Pancreas (tissue), 10 donors: ENCODE data around the gene SRRM3. TPM values are rescaled to one million over a fixed set of nuclear protein-coding genes. Genes with fewer than 3 reads are reported as not detected.
A peak's percentile ranks its signal among the peaks of the same experiment; 100 is the strongest.
"Not testable (repeated sequence)": the region's sequence is repeated elsewhere in the genome, so short reads cannot be mapped to it uniquely, and the experiment has no call there.

ENCODE experiments used
- ATAC-seq, 4 donors: fragments of 200-7000 bp; cut with Tn5 transposase; one replicate each; pipeline versions ENCODE4 v1.8.0 to v1.9.1; 2020; ENCODE audit warnings: mild to moderate bottlenecking in 4 of 4, moderate library complexity in 4 of 4
- DNase-seq, 6 donors: peaks; one replicate each; pipeline ENCODE4 v3.0.0-alpha.2; 2020
- FAIRE-seq: peaks from 2 replicates; lab custom pipeline; 2012; peaks lifted over from hg19 to GRCh38; lab: Jason Lieb, UNC
- H3K27ac ChIP-seq, 4 donors: fragments of 200-600 bp; sonication (generic); 1 replicate in 3 of 4; 2 replicates in 1 of 4; pipeline versions ENCODE4 v1.5.0 to v1.8.0; 2020
- H3K27me3 ChIP-seq, 4 donors: fragments of 200-600 bp; one replicate each; pipeline ENCODE4 v1.8.0; 2021
- H3K36me3 ChIP-seq, 3 donors: fragments of 200-600 bp; sonication (generic) in 1 of 3; one replicate each; pipeline versions ENCODE4 v1.5.0 to v1.8.0; 2020 to 2021
- H3K4me1 ChIP-seq, 3 donors: fragments of 200-600 bp; one replicate each; pipeline ENCODE4 v1.8.0; 2021
- H3K4me3 ChIP-seq, 4 donors: fragments of 200-600 bp; sonication (generic) in 2 of 4; one replicate each; pipeline versions ENCODE4 v1.5.0 to v1.8.0; 2020 to 2021
- H3K9me3 ChIP-seq, 4 donors: fragments of 200-600 bp; one replicate each; pipeline ENCODE4 v1.8.0; 2021
- whole genome bisulfite sequencing, 2 donors: extraction: QIAGEN DNeasy Blood & Tissue Kit; methylation state at CpG; one replicate each; pipeline ENCODE4 v1.1.7; 2013; 5-methylcytosine and 5-hydroxymethylcytosine counted together
- intact Hi-C, 3 donors: fragments of 100-400 bp; cut with DNase I; formaldehyde crosslinking; loops; one replicate each; pipeline versions ENCODE4 v1.11.1 to v1.14.2; 2022
- polyA plus RNA-seq, 2 donors: library from polyadenylated mRNA; stranded (reverse); fragments of 200-250 nt; gene quantifications; one replicate each; pipeline ENCODE4 v1.2.3, GENCODE V29; 2013
- total RNA-seq, 6 donors: library from RNA; stranded (reverse); fragmentation: NEBNext Ultra II Directional in 4 of 6; extraction: Animal tissue kit (Norgen Biotek cat#: 25700) in 4 of 6; gene quantifications; one replicate each; pipeline versions ENCODE4 v1.2.1 to v1.2.4, GENCODE V29; 2021 to 2023
- TF ChIP-seq, protein P1 (sequence below), 4 donors: fragments of 200-600 bp; sonication (generic) in 3 of 4; IDR thresholded peaks; one replicate each; pipeline versions ENCODE4 v1.5.0 to v1.8.0; 2021; ENCODE audit warnings: antibody characterized with exemption in 4 of 4
- donor health status: healthy with polysubstance abuse.
- donor health status: DM: no; HTN: no; CAD: no; lungs with moderate emphysema.
- donor health status: DM: no; HTN: no; CAD: no.
- donor health status: control.
- donor health status: control.
- donor health status: Bipolar disorder and iron deficiency.
- donor health status: DM: yes; HTN: yes; CAD: no.
- donor health status: DM: no; HTN: no; CAD: no.
- donor health status: DM: no; HTN: no; CAD: no.
- donor health status: DM: yes; HTN: yes; CAD: no.

SRRM3 gene
- total and polyA plus RNA-seq, 8 donors = 1.2 to 10.4 (median 2.0) TPM

DNA sequence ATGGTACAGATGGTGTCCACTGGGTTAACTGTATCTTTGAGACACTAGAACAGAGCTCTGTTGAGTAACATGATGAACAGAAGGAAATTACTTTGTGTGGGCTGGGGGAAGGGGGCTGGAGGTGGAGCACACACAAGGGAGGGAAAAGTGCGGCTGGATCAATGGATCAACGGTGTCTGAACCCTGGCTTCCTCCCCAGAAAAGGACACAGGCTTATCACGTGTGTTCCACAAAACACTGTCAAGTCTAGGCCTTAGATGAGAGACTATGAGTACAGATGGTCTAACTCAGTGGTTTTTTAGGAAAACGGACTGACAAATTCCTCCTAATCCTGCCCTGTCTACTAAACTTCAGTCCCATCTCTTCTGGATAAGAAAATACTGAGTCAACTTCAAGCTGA lies 128.6 kb downstream of the SRRM3 start:
- no peak overlapping the region for H3K27ac ChIP-seq
- H3K27me3 ChIP-seq = no peaks in the 10 kb centered on the region
- H3K4me3 ChIP-seq = no peak overlapping the region
- peaks cover 19 to 34% (median 33%) of the 10 kb centered on the region in 3 donors for H3K4me1 ChIP-seq
- H3K36me3 ChIP-seq = peaks cover 0 to 13% (median 9%) of the 10 kb centered on the region in 3 donors
- no peaks in the 10 kb centered on the region for H3K9me3 ChIP-seq
- TF ChIP-seq, protein P1, sequence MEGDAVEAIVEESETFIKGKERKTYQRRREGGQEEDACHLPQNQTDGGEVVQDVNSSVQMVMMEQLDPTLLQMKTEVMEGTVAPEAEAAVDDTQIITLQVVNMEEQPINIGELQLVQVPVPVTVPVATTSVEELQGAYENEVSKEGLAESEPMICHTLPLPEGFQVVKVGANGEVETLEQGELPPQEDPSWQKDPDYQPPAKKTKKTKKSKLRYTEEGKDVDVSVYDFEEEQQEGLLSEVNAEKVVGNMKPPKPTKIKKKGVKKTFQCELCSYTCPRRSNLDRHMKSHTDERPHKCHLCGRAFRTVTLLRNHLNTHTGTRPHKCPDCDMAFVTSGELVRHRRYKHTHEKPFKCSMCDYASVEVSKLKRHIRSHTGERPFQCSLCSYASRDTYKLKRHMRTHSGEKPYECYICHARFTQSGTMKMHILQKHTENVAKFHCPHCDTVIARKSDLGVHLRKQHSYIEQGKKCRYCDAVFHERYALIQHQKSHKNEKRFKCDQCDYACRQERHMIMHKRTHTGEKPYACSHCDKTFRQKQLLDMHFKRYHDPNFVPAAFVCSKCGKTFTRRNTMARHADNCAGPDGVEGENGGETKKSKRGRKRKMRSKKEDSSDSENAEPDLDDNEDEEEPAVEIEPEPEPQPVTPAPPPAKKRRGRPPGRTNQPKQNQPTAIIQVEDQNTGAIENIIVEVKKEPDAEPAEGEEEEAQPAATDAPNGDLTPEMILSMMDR (IDR thresholded peaks at IDR 0.05) = no peak
- ATAC-seq (no peak), FAIRE-seq (no peak), DNase-seq (no peak)
- 38 to 55% methylated on average over 4 of the region's 4 CpGs for WGBS, 2 donors
- intact Hi-C loops = no loop called here

DNA sequence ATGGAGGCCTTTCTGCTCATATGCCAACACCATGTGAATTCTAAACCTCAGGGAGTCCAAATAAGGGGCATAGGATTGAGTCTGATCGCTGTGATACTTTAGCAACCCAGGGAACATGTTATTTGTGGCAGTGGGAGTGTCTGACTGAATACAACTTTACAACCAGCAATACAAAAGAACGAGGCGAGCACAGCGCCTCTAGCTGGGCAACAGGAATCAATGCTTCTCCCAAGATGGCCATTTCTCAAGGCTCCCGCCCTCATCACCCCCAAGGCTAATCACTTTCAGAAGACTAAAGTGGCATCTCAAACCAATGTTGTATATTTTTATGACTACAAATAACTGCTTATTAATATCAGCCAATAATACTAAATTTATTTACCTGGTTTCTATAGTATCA lies 129.0 kb downstream of the SRRM3 start:
- Histone ChIP-seq H3K4me3 (no peak overlapping the region), H3K4me1 (peaks cover 19 to 34% (median 33%) of the 10 kb centered on the region in 3 donors), H3K27ac (no peak overlapping the region), H3K27me3 (no peaks in the 10 kb centered on the region), H3K36me3 (peaks cover 0 to 13% (median 9%) of the 10 kb centered on the region in 3 donors), H3K9me3 (no peaks in the 10 kb centered on the region)
- TF ChIP-seq, protein P1 (IDR thresholded peaks at IDR 0.05) = no peak
- 87 to 93% methylated on average over 5 of the region's 5 CpGs for WGBS, 2 donors
- DNase-seq (no peak), FAIRE-seq (no peak), ATAC-seq (no peak)
- intact Hi-C loops = no loop called here

DNA sequence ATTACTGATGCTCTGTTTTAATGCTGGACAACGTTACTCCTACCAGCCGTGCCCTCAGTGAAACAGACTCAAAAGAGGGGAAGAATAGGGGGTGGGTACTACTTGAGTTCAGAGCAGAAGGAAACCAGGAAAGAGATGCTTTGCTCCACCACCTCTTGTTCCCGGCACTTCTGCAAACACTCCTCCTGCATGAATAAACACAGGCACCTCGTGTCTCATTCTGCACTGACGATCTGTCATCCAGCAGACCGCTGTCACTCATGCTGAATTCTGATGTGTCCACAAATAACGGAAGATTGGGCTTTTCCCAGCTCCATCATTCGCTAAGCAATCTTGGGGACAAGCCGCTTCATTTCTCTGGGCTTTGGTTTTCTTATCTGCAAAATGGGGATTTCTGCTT lies 130.4 kb downstream of the SRRM3 start:
- H3K4me1 ChIP-seq = peaks cover 12 to 23% (median 23%) of the 10 kb centered on the region in 3 donors
- intact Hi-C loops = no loop called here
- TF ChIP-seq, protein P1 (IDR thresholded peaks at IDR 0.05) = no peak
- no peak overlapping the region for H3K4me3 ChIP-seq
- peaks cover 0 to 9% (median 9%) of the 10 kb centered on the region in 3 donors for H3K36me3 ChIP-seq
- H3K9me3 ChIP-seq = no peaks in the 10 kb centered on the region
- WGBS, 2 donors = 61 to 63% methylated on average over 9 of the region's 9 CpGs
- ATAC-seq = no peak
- H3K27ac ChIP-seq = no peak overlapping the region
- H3K27me3 ChIP-seq = no peaks in the 10 kb centered on the region
- FAIRE-seq = no peak
- DNase-seq = no peak

DNA sequence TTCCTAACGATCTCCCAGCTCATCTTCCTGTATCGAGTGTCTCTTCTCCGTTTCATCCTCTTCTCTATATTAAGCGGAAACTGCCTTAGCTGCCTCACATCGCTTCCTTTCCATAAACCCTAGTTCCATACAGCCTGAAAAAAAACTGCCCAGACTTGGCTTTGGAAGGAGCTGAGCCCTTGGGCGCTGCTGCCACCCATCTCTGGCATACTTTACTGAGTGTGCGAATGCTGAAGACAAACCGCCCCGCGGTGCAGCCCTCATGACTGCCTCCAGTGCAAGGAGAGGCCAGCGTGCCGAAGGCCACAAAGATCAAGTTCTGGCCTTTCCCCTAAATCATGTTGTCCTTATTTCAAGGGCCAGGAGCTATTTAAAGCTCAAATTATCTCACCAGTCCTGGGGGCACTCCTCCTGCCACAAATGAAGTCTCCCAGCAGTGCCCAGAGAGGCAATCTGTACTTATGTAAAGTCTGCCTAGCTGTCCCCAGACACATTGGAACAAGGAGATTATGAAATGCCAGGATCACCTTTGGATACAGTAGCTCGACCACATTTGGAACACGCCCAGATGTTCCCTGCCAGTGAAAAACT lies 131.9 kb downstream of the SRRM3 start:
- 39 to 46% methylated on average over 14 of the region's 14 CpGs for WGBS, 2 donors
- Histone ChIP-seq H3K36me3 (peaks cover 0 to 9% (median 9%) of the 10 kb centered on the region in 3 donors), H3K4me1 (peaks cover 12 to 25% (median 16%) of the 10 kb centered on the region in 3 donors), H3K4me3 (no peak overlapping the region), H3K9me3 (no peaks in the 10 kb centered on the region), H3K27ac (peak overlapping the region in 3 of 4 donors; percentile 28 to 51 (median 49)), H3K27me3 (no peaks in the 10 kb centered on the region)
- ATAC-seq = peak; percentile 57 to 79 (median 71)
- no peak for FAIRE-seq
- peak in 2 of 6 donors; percentile 22 to 31 for DNase-seq
- TF ChIP-seq, protein P1 (IDR thresholded peaks at IDR 0.05) = no peak
- intact Hi-C loops = no loop called here

DNA sequence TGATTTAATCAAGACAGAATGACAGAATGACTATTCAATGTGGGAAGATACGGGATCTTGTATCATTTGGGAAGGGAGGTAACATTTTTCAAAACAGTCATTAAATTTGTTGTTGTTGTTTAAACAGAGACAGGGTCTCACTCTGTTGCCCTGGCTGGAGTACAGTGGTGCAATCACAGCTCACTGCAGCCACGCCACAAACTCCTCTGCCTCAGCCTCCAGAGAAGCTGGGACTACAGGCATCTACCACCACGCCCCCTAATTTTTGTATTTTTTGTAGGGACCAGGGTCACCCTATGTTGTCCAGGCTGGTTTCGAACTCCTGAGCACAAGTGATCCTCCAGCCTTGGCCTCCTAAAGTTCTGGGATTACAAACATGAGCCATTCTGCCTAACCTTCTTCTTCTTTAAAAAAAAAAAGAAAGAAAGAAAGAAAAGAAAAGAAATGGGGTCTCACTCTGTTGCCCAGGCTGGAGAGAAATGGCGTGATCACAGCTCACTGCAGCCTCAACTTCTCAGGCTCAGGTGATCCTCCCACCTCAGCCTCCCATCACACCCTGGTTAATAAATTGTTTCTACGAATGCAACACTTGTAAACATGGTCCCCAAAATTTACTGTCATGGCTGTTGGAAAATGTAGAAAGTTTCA lies 132.7 kb downstream of the SRRM3 start:
- H3K9me3 ChIP-seq = no peaks in the 10 kb centered on the region
- peaks cover 0 to 4% (median 3%) of the 10 kb centered on the region in 3 donors for H3K36me3 ChIP-seq
- TF ChIP-seq, protein P1 (IDR thresholded peaks at IDR 0.05) = no peak
- DNase-seq (no peak), FAIRE-seq (no peak), ATAC-seq (no peak)
- no peak overlapping the region for H3K4me3 ChIP-seq
- H3K4me1 ChIP-seq = peaks cover 12 to 29% (median 16%) of the 10 kb centered on the region in 3 donors
- 82 to 90% methylated on average over 6 of the region's 6 CpGs for WGBS, 2 donors
- H3K27ac ChIP-seq = peak overlapping the region in 2 of 4 donors; percentile 49 to 51
- intact Hi-C loops = no loop called here
- H3K27me3 ChIP-seq = no peaks in the 10 kb centered on the region

DNA sequence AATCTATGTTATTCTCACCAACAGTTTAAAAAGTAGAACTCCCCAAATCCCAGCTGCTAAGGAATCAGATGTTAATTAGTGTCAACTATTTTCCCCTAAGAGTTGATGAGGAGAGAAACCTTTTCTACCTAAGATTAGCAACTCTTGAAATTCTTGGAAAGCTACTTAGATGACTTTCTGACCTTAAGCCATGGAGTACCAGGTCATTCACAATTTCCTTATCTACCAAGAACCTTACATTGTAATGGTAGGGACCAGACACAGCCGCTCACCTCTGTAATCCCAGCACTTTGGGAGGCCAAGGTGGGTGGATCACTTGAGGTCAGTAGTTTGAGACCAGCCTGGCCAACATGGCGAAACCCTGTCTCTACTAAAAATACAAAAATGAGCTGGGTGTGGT lies 133.7 kb downstream of the SRRM3 start:
- H3K4me1 ChIP-seq = peaks cover 12 to 29% (median 16%) of the 10 kb centered on the region in 3 donors
- intact Hi-C loops, DNase-seq, H3K9me3 ChIP-seq, FAIRE-seq, H3K27ac ChIP-seq, H3K27me3 ChIP-seq, H3K4me3 ChIP-seq, H3K36me3 ChIP-seq, ATAC-seq: not testable (repeated sequence)
- 98 to 100% methylated on average over 2 of the region's 2 CpGs for WGBS, 2 donors
